GM04504 (cell line): ENCODE measurements around the gene SH3BP2.
A peak's percentile ranks its signal among the peaks of the same experiment; 100 is the strongest.

Source experiments
- DNase-seq: peaks from one replicate; pipeline ENCODE4 v3.0.0-alpha.2; 2012; ENCODE audit warnings: low read depth

Gene SH3BP2

GRCh38 chr4:2832981-2833670 is 40.2 kb downstream of the SH3BP2 start:
- no peak for DNase-seq

- no peak for DNase-seq
Observed at GRCh38 chr4:2833671-2834000, 40.8 kb downstream of the SH3BP2 start.

GRCh38 chr4:2834001-2834921 is 41.4 kb downstream of the SH3BP2 start:
- no peak for DNase-seq

GRCh38 chr4:2835978-2836377 is 43.1 kb downstream of the SH3BP2 start:
- DNase-seq, result no peak

- DNase-seq, result no peak
Observed at GRCh38 chr4:2836391-2836859, 43.5 kb downstream of the SH3BP2 start.

GRCh38 chr4:2837110-2837903 is 44.4 kb downstream of the SH3BP2 start:
- no peak for DNase-seq

- DNase-seq, result no peak
Observed at GRCh38 chr4:2837904-2838496, 45.1 kb downstream of the SH3BP2 start.

GRCh38 chr4:2839060-2839459 is 46.2 kb downstream of the SH3BP2 start:
- DNase-seq, result no peak

GRCh38 chr4:2842687-2843262 is 49.9 kb downstream of the SH3BP2 start:
- no peak for DNase-seq

GRCh38 chr4:2843263-2843940 is 50.5 kb downstream of the SH3BP2 start, which contains the start of gene ADD1:
TSS of gene ADD1 (plus strand) at chr4:2843844. CDS start at chr4:2875916, 32,072 bp downstream.
- DNase-seq, result peak; percentile 79

- no peak for DNase-seq
Observed at GRCh38 chr4:2843941-2844584, 51.2 kb downstream of the SH3BP2 start.

GRCh38 chr4:2846172-2846571 is 53.3 kb downstream of the SH3BP2 start:
- DNase-seq, result no peak

GRCh38 chr4:2847302-2847871 is 54.5 kb downstream of the SH3BP2 start:
- DNase-seq, result no peak

GRCh38 chr4:2848449-2848848 is 55.6 kb downstream of the SH3BP2 start:
- no peak for DNase-seq

GRCh38 chr4:2849267-2850152 is 56.6 kb downstream of the SH3BP2 start:
- no peak for DNase-seq

- no peak for DNase-seq
Observed at GRCh38 chr4:2850966-2851798, 58.3 kb downstream of the SH3BP2 start.

- no peak for DNase-seq
Observed at GRCh38 chr4:2852481-2852921, 59.6 kb downstream of the SH3BP2 start.

GRCh38 chr4:2855584-2855983 is 62.7 kb downstream of the SH3BP2 start:
- DNase-seq, result no peak
